Measurements from ENCODE around the gene XYLT1.

Gene XYLT1

DNA sequence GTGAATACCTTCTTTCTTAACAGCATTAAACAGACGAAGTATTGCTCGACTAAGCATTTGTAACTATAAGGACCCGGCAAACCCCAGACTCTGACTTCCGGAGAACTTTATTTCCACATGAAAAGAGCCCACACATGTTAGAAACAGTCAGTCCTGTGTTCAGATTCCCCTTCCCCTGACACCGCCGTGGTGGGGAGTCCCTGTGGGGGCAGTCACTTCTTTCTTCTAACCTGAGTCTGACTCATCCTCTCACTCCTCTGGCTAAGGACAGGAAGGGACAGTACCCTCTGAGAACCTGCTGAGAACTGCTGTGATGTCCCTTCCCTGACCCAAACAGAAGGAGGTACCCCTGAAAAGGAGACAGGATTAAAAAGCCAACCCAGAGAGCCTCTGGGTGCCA is 165.1 kb downstream of the XYLT1 start:
- Mint-ChIP-seq H3K9me3 (no peaks in the 10 kb centered on the region), H3K27ac (no peak overlapping the region), H3K4me1 (peaks cover 6% of the 10 kb centered on the region), H3K27me3 (ENCODE audit: low read depth, poor library complexity) (peaks cover 8% of the 10 kb centered on the region), H3K4me3 (no peak overlapping the region), H3K36me3 (ENCODE audit: low read depth) (no peaks in the 10 kb centered on the region)
- DNase-seq = no peak
- TF ChIP-seq, protein P1, sequence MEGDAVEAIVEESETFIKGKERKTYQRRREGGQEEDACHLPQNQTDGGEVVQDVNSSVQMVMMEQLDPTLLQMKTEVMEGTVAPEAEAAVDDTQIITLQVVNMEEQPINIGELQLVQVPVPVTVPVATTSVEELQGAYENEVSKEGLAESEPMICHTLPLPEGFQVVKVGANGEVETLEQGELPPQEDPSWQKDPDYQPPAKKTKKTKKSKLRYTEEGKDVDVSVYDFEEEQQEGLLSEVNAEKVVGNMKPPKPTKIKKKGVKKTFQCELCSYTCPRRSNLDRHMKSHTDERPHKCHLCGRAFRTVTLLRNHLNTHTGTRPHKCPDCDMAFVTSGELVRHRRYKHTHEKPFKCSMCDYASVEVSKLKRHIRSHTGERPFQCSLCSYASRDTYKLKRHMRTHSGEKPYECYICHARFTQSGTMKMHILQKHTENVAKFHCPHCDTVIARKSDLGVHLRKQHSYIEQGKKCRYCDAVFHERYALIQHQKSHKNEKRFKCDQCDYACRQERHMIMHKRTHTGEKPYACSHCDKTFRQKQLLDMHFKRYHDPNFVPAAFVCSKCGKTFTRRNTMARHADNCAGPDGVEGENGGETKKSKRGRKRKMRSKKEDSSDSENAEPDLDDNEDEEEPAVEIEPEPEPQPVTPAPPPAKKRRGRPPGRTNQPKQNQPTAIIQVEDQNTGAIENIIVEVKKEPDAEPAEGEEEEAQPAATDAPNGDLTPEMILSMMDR (IDR thresholded peaks at IDR 0.05) = no peak

DNA sequence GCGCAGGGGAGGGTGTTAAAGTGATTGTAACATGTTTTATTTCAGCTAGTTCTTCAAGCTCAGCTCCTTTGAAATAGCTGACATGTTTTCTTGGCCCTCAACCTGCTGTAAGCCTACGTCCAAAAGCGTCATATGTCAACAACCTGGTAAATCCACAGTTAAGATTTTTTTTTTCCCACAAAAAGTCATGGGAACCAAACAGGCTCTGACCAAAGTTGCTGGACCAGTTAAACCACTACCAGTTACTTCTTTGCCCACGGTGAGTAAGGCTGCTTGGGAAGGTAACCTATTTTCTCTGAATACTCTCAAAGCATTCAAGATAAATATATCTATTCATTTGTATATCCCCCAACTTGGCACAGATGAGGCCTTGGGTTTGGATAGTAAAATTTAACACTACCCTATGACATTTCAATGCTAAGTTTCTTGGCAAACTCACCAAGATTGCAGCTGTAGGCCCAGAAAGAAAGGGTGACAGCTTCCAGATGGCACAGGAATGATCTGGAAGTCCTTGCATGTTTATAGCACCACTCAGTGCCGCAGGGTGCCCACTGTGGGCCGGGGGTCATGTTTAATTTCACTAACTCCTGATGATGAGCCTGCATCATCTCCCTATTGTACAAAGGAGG is 166.2 kb downstream of the XYLT1 start:
- no peak overlapping the region for H3K4me3 Mint-ChIP-seq
- DNase-seq = no peak
- no peaks in the 10 kb centered on the region for H3K9me3 Mint-ChIP-seq
- H3K27ac Mint-ChIP-seq = no peak overlapping the region
- TF ChIP-seq, protein P1 (IDR thresholded peaks at IDR 0.05) = no peak
- peaks cover 12% of the 10 kb centered on the region for H3K4me1 Mint-ChIP-seq
- H3K27me3 Mint-ChIP-seq (ENCODE audit: low read depth, poor library complexity) = peaks cover 11% of the 10 kb centered on the region
- no peaks in the 10 kb centered on the region for H3K36me3 Mint-ChIP-seq (ENCODE audit: low read depth)

DNA sequence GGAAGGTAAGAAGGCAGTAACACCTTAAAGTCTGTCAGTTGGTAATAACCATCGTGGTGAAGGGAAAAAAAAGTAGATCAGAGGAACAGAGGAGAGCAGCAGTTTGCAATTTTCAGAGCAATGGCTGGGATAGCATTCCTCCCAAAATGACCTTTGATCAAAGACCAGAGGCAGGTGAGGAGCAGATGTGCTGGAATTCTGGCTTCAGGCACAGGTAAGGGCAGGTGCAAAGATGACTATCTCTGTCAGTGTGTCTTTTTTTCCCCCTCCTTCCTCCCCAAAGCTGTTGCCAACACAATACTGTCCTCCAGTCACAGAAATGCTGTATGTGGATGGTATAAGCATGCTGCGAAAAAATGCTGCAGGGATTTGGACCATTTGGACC is 166.7 kb downstream of the XYLT1 start:
- H3K27ac Mint-ChIP-seq = no peak overlapping the region

DNA sequence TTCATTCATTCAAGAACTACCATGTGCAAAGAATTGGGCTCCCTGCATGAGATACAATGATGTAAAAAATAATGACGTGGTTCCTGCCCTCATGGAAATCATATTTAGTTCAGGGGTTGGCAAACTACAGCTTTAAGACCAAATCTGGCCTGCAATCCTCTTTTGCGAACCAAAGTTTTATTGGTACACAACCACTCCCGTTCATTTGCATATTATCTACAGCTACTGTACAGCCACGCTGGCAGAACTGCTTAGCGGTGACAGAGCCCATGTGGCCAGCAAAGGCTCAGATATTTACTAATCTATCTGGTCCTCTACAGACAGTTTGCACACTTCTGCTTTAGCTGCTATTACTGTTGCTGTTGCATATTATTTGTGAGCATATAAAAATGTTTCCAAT is 167.7 kb downstream of the XYLT1 start:
- Mint-ChIP-seq H3K27ac (no peak overlapping the region), H3K4me3 (no peak overlapping the region), H3K9me3 (no peaks in the 10 kb centered on the region), H3K36me3 (ENCODE audit: low read depth) (no peaks in the 10 kb centered on the region), H3K4me1 (peaks cover 18% of the 10 kb centered on the region), H3K27me3 (ENCODE audit: low read depth, poor library complexity) (peaks cover 15% of the 10 kb centered on the region)
- TF ChIP-seq, protein P1 (IDR thresholded peaks at IDR 0.05) = no peak
- no peak for DNase-seq

More for the DNA sequence above, 166.7 kb downstream of the XYLT1 start:
- no peak for DNase-seq
- Mint-ChIP-seq H3K9me3 (no peaks in the 10 kb centered on the region), H3K4me1 (peaks cover 17% of the 10 kb centered on the region), H3K27me3 (ENCODE audit: low read depth, poor library complexity) (peaks cover 15% of the 10 kb centered on the region), H3K36me3 (ENCODE audit: low read depth) (no peaks in the 10 kb centered on the region), H3K4me3 (no peak overlapping the region)
- TF ChIP-seq, protein P1 (IDR thresholded peaks at IDR 0.05) = no peak

DNA sequence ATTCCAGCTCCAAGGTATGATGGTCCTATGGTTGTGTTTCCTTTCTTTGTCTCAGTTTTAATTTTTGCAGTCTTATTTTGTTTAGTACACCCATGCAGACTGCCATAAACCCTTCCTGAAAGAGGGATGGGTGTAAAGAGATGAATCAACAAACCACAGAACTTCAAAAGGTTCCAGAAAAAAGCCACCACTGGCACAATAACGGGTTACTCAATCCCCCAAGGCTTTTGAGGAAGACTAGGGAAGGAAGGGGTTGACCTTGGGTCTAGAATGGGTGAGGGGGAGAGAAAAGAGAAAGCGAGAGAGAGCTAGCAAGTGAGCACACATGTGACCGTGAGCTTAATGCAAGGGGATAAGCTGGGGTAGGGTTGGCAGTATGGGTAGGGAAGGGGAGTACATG is 168.1 kb downstream of the XYLT1 start:
- Mint-ChIP-seq H3K36me3 (ENCODE audit: low read depth) (no peaks in the 10 kb centered on the region), H3K4me1 (peaks cover 18% of the 10 kb centered on the region)
- TF ChIP-seq, protein P1 (IDR thresholded peaks at IDR 0.05) = no peak

DNA sequence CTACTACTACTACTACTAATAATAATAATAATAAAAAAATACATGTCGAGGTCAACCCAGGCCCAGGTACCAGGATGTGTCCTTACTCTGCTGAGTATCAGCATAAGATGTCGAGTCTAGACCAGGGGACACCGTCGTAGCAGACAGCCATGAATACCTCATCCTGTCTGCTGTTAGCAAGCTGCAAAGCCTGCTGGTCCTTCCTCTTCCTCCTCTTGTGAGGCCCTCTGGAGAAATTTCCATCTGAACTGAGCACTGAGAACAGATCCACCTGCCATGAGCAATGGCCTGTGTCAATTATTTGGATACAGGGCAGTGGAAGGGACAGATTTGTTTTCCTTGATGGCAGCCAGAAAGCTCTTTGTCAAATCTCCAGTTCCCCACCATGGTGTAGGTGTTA is 168.5 kb downstream of the XYLT1 start:
- H3K27me3 Mint-ChIP-seq (ENCODE audit: low read depth, poor library complexity) = peaks cover 15% of the 10 kb centered on the region
- no peaks in the 10 kb centered on the region for H3K9me3 Mint-ChIP-seq
- H3K36me3 Mint-ChIP-seq (ENCODE audit: low read depth) = no peaks in the 10 kb centered on the region
- H3K4me3 Mint-ChIP-seq = no peak overlapping the region
- peaks cover 18% of the 10 kb centered on the region for H3K4me1 Mint-ChIP-seq
- no peak overlapping the region for H3K27ac Mint-ChIP-seq
- TF ChIP-seq, protein P1 (IDR thresholded peaks at IDR 0.05) = no peak
- DNase-seq = no peak

More for the DNA sequence above, 168.1 kb downstream of the XYLT1 start:
- Mint-ChIP-seq H3K4me3 (no peak overlapping the region), H3K27ac (no peak overlapping the region), H3K27me3 (ENCODE audit: low read depth, poor library complexity) (peaks cover 15% of the 10 kb centered on the region), H3K9me3 (no peaks in the 10 kb centered on the region)
- DNase-seq = no peak
